Right lobe of liver (tissue), 6 donors: ENCODE data around the gene CDHR2. TPM values are rescaled to one million over a fixed set of nuclear protein-coding genes. Genes with fewer than 3 reads are reported as not detected.

ENCODE experiments used
- ATAC-seq, 4 donors: fragments of 200-7000 bp; cut with Tn5 transposase; one replicate each; pipeline ENCODE4 v1.9.1; 2020; ENCODE audit warnings: mild to moderate bottlenecking in 4 of 4, moderate library complexity in 4 of 4
- DNase-seq, 3 donors: peaks; one replicate each; pipeline ENCODE4 v3.0.0-alpha.2; 2020
- H3K27ac ChIP-seq, 3 donors: fragments of 200-600 bp; one replicate each; pipeline ENCODE4 v1.8.0; 2022
- H3K27me3 ChIP-seq, 2 donors: fragments of 200-600 bp; one replicate each; pipeline ENCODE4 v1.8.0; 2022
- H3K36me3 ChIP-seq, 4 donors: fragments of 200-600 bp; sonication (generic) in 1 of 4; one replicate each; pipeline versions ENCODE4 v1.5.1 to v1.8.0; 2017 to 2022; ENCODE audit warnings: control low read depth in 1 of 4
- H3K4me1 ChIP-seq, 4 donors: fragments of 200-600 bp; sonication (generic) in 1 of 4; one replicate each; pipeline versions ENCODE4 v1.5.1 to v1.8.0; 2017 to 2022; ENCODE audit warnings: control low read depth in 1 of 4
- H3K4me3 ChIP-seq, 3 donors: fragments of 200-600 bp; one replicate each; pipeline ENCODE4 v1.8.0; 2022
- H3K9me3 ChIP-seq, 4 donors: fragments of 200-600 bp; sonication (generic) in 1 of 4; one replicate each; pipeline versions ENCODE4 v1.5.1 to v1.8.0; 2017 to 2022; ENCODE audit warnings: control low read depth in 1 of 4
- CTCF ChIP-seq, 4 donors: fragments of 200-600 bp in 3 of 4; fragments of 450-650 bp in 1 of 4; IDR thresholded peaks; one replicate each; pipeline versions ENCODE4 v1.5.1 to v1.8.0; 2016 to 2022; ENCODE audit warnings: antibody characterized with exemption in 4 of 4, mild to moderate bottlenecking in 2 of 4
- POLR2A ChIP-seq: fragments of 450-650 bp; IDR thresholded peaks from one replicate; pipeline ENCODE4 v1.6.1; 2017; ENCODE audit warnings: antibody characterized with exemption, mild to moderate bottlenecking
- WGBS: methylation state at CpG from one replicate; pipeline ENCODE4 v1.1.6; 2018; ENCODE audit warnings: low coverage, low lambda C conversion rate; ENCODE audit not compliant: insufficient coverage; ENCODE audit errors: missing lambda C conversion rate; 5-methylcytosine and 5-hydroxymethylcytosine counted together
- intact Hi-C, 2 donors: fragments of 100-400 bp; cut with DNase I; formaldehyde crosslinking; loops; one replicate each; pipeline versions ENCODE4 v1.11.2 to v1.14.1; 2022
- total RNA-seq, 6 experiments: library from RNA; depleted of rRNA in 2 of 6; stranded (reverse); fragments of >200 nt in 2 of 6; fragmentation: NEBNext Ultra II Directional in 3 of 6; extraction: Animal tissue kit (Norgen Biotek cat#: 25700) in 3 of 6; gene quantifications; one replicate each; pipeline versions ENCODE4 v1.1.0 to v1.2.4, GENCODE V29; 2016 to 2023
- donor health status: DM: no; HTN: yes; CAD: no.
- donor health status: DM: no; HTN: no; CAD: no.
- donor health status: DM: no; HTN: no; CAD: no.
- donor health status: DM: no; HTN: yes; CAD: no.
- donor health status: DM: no; HTN: yes; CAD: no.

The CDHR2 gene
- total RNA-seq, 6 experiments from 2014 or later: 6.8 to 89.2 (median 41.2) TPM

- Histone ChIP-seq H3K36me3 (no peaks in the 10 kb centered on the region), H3K4me3 (peak overlapping the region; percentile 83 to 93 (median 92)), H3K9me3 (no peaks in the 10 kb centered on the region), H3K27me3 (no peaks in the 10 kb centered on the region), H3K4me1 (peaks cover 0 to 37% (median 25%) of the 10 kb centered on the region in 4 donors), H3K27ac (peak overlapping the region; percentile 97 to 98 (median 97))
- WGBS: 0% methylated on average over 21 of the region's 43 CpGs
- TF ChIP-seq POLR2A (peak; percentile 51), CTCF (IDR thresholded peaks at IDR 0.05) (no peak)
- intact Hi-C loops: loop anchor here in 1 of 2 donors (10.0 kb wide), 1 partner anchor 93 kb away; the partner anchor contains the start of gene FAF2
- DNase-seq (peak; percentile 98 to 99 (median 99)), ATAC-seq (peak; percentile 75 to 84 (median 80))
These were observed 11.4 kb upstream of the CDHR2 start for GRCh38 chr5:176537554-176538229.

- Histone ChIP-seq H3K36me3 (no peaks in the 10 kb centered on the region), H3K4me3 (peak overlapping the region in 2 of 3 donors; percentile 17 to 83), H3K27ac (peak overlapping the region; percentile 3 to 97 (median 43)), H3K9me3 (no peaks in the 10 kb centered on the region), H3K27me3 (no peaks in the 10 kb centered on the region), H3K4me1 (peaks cover 0 to 30% (median 21%) of the 10 kb centered on the region in 4 donors)
- TF ChIP-seq CTCF (IDR thresholded peaks at IDR 0.05): no peak
- TF ChIP-seq POLR2A: no peak
- intact Hi-C loops: loop anchor here in 1 of 2 donors (10.0 kb wide), 1 partner anchor 94 kb away; the partner anchor contains the start of gene FAF2
- no peak for ATAC-seq
- WGBS: 24% methylated on average over 13 of the region's 13 CpGs
- no peak for DNase-seq
These were observed 10.7 kb upstream of the CDHR2 start for GRCh38 chr5:176538230-176538988.

GRCh38 chr5:176538989-176539384 is 10.2 kb upstream of the CDHR2 start:
- DNase-seq (no peak), ATAC-seq (no peak)
- WGBS: 58% methylated on average over 5 of the region's 5 CpGs
- Histone ChIP-seq H3K9me3 (no peaks in the 10 kb centered on the region), H3K27ac (no peak overlapping the region), H3K4me3 (no peak overlapping the region), H3K4me1 (peaks cover 0 to 24% (median 16%) of the 10 kb centered on the region in 4 donors), H3K36me3 (no peaks in the 10 kb centered on the region), H3K27me3 (no peaks in the 10 kb centered on the region)
- intact Hi-C loops: loop anchor here in 1 of 2 donors (10.0 kb wide), 1 partner anchor 94 kb away; the partner anchor contains the start of gene FAF2
- TF ChIP-seq POLR2A: no peak
- no peak for TF ChIP-seq CTCF (IDR thresholded peaks at IDR 0.05)

- TF ChIP-seq CTCF (IDR thresholded peaks at IDR 0.05) (no peak), POLR2A (no peak)
- intact Hi-C loops: no loop called here
- 76% methylated on average over 3 of the region's 8 CpGs for WGBS
These were observed 8.7 kb upstream of the CDHR2 start for GRCh38 chr5:176540476-176540899.

More at GRCh38 chr5:176540476-176540899, 8.7 kb upstream of the CDHR2 start:
- Histone ChIP-seq H3K4me1 (peaks cover 0 to 9% (median 4%) of the 10 kb centered on the region in 4 donors), H3K27me3 (no peaks in the 10 kb centered on the region), H3K27ac (no peak overlapping the region), H3K4me3 (no peak overlapping the region), H3K9me3 (no peaks in the 10 kb centered on the region), H3K36me3 (no peaks in the 10 kb centered on the region)
- ATAC-seq: no peak
- no peak for DNase-seq
